DND-41 (cell line): Measurements from ENCODE around the gene CETN3.
A peak's percentile ranks its signal among the peaks of the same experiment; 100 is the strongest.

Experiments used
- ATAC-seq: fragments of 200-7000 bp; cut with Tn5 transposase; 3 replicates; pipeline ENCODE4 v1.9.1; 2021; ENCODE audit warnings: low read depth; ENCODE audit not compliant: insufficient read depth
- DNase-seq: peaks from one replicate; pipeline ENCODE4 v3.0.0-alpha.2; 2020
- H2AFZ ChIP-seq: 2 replicates; pipeline ENCODE4 v1.6.0; 2012; ENCODE audit warnings: low read depth, low read length
- H3K27ac ChIP-seq: 2 replicates; pipeline ENCODE4 v1.5.1; 2012; ENCODE audit warnings: low read length, inconsistent platforms
- H3K27me3 ChIP-seq: fragments of 200-600 bp; sonication (generic); 2 replicates; pipeline ENCODE4 v1.6.0; 2012; ENCODE audit warnings: low read length, mild to moderate bottlenecking, inconsistent platforms; ENCODE audit not compliant: insufficient read depth, poor library complexity
- H3K36me3 ChIP-seq: 2 replicates; pipeline ENCODE4 v1.5.1; 2012; ENCODE audit warnings: low read length, inconsistent platforms; ENCODE audit not compliant: insufficient read depth
- H3K4me1 ChIP-seq: 2 replicates; pipeline ENCODE4 v1.5.1; 2012; ENCODE audit warnings: mild to moderate bottlenecking, low read length; ENCODE audit not compliant: insufficient read depth
- H3K4me2 ChIP-seq: 2 replicates; pipeline ENCODE4 v1.6.0; 2012; ENCODE audit warnings: mild to moderate bottlenecking, moderate library complexity, low read length, inconsistent platforms; ENCODE audit not compliant: insufficient read depth
- H3K4me3 ChIP-seq, 2 experiments: fragments of 200-600 bp in 1 of 2; shearing (Covaris generic) in 1 of 2; 2 replicates each; pipeline ENCODE4 v1.5.1; 2012 to 2016; ENCODE audit warnings: inconsistent platforms in 2 of 2, low read length in 2 of 2, mild to moderate bottlenecking in 2 of 2, low read depth in 1 of 2, moderate library complexity in 1 of 2
- H3K79me2 ChIP-seq: 2 replicates; pipeline ENCODE4 v1.6.0; 2012; ENCODE audit warnings: low read length, inconsistent platforms; ENCODE audit not compliant: insufficient read depth
- H3K9ac ChIP-seq: 2 replicates; pipeline ENCODE4 v1.6.0; 2012; ENCODE audit warnings: low read depth, mild to moderate bottlenecking, inconsistent platforms, low read length, moderate library complexity
- H3K9me3 ChIP-seq: 2 replicates; pipeline ENCODE4 v1.5.1; 2012; ENCODE audit warnings: low read length, moderate library complexity, mild to moderate bottlenecking, inconsistent platforms; ENCODE audit not compliant: insufficient read depth, severe bottlenecking
- H4K20me1 ChIP-seq: 2 replicates; pipeline ENCODE4 v1.6.0; 2012; ENCODE audit warnings: low read length; ENCODE audit not compliant: insufficient read depth
- CTCF ChIP-seq: IDR thresholded peaks from 2 replicates; pipeline ENCODE4 v1.5.1; 2012; ENCODE audit warnings: borderline replicate concordance, low read length, moderate library complexity, mild to moderate bottlenecking; ENCODE audit not compliant: poor library complexity, severe bottlenecking; ENCODE audit errors: extremely low read depth
- EZH2 ChIP-seq: IDR thresholded peaks from 3 replicates; pipeline ENCODE4 v1.6.1; 2012; ENCODE audit warnings: borderline replicate concordance, low read depth, mild to moderate bottlenecking, moderate library complexity, low read length, inconsistent platforms; ENCODE audit not compliant: severe bottlenecking

Gene CETN3

GRCh38 chr5:90409318-90410177 is at the start of gene CETN3:
CETN3 (minus strand) TSS chr5:90409756; CDS start chr5:90409661, 95 bp downstream.
- Histone ChIP-seq H3K4me3 (peak within 1 kb of the TSS; percentile 71 to 81), H3K4me1 (peaks cover 37% of the 10 kb centered on the region), H3K27me3 (no peaks in the 10 kb centered on the region), H3K9ac (peak within 1 kb of the TSS; percentile 92), H2AFZ (peak within 1 kb of the TSS; percentile 89), H3K79me2 (peaks cover 28% of the 10 kb centered on the region), H4K20me1 (no peaks in the 10 kb centered on the region), H3K9me3 (no peaks in the 10 kb centered on the region), H3K4me2 (peak within 1 kb of the TSS; percentile 85), H3K36me3 (peaks cover 19% of the 10 kb centered on the region), H3K27ac (peak within 1 kb of the TSS; percentile 96)
- DNase-seq (peak; percentile 93), ATAC-seq (peak; percentile 93)
- TF ChIP-seq EZH2, result no peak
- TF ChIP-seq CTCF, result peak; percentile 20

DNA sequence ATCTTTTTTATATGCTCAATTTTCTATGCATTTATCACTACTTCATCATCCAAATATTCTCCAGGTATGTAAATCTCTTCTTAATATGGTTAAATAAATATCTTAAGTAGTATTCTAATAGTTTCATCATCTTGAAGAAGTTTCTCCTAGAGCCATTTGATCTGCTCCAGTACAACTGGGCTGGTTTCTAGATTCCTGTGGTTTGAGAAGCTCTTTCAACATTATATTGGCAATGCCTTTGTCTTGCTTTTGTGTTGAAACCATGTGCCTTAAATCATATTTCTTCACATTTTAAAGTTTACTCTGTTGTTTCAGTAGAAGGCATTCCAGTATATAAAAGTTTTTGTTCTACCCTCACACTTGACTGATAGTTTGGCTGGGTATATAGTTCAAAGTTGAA is 37.4 kb upstream of the CETN3 start:
- ATAC-seq (no peak), DNase-seq (no peak)

GRCh38 chr5:90440644-90441043 is 31.1 kb upstream of the CETN3 start:
- H3K4me2 ChIP-seq, result no peak overlapping the region
- TF ChIP-seq CTCF, result no peak
- TF ChIP-seq EZH2, result no peak
- no peak overlapping the region for H3K9ac ChIP-seq
- peak overlapping the region; percentile 57 for H2AFZ ChIP-seq
- H3K4me1 ChIP-seq, result peaks cover 11% of the 10 kb centered on the region
- ATAC-seq (no peak), DNase-seq (no peak)
- no peak overlapping the region for H3K27ac ChIP-seq
- no peak overlapping the region for H3K4me3 ChIP-seq
- H3K36me3 ChIP-seq, result no peaks in the 10 kb centered on the region
- H4K20me1 ChIP-seq, result no peaks in the 10 kb centered on the region
- H3K27me3 ChIP-seq, result peaks cover 17% of the 10 kb centered on the region
- no peaks in the 10 kb centered on the region for H3K9me3 ChIP-seq
- H3K79me2 ChIP-seq, result no peaks in the 10 kb centered on the region

More for the DNA sequence above, 37.4 kb upstream of the CETN3 start:
- Histone ChIP-seq H3K27me3 (no peaks in the 10 kb centered on the region), H3K27ac (no peak overlapping the region), H3K4me3 (no peak overlapping the region), H3K36me3 (no peaks in the 10 kb centered on the region), H2AFZ (no peak overlapping the region), H3K4me2 (no peak overlapping the region), H4K20me1 (no peaks in the 10 kb centered on the region), H3K79me2 (no peaks in the 10 kb centered on the region), H3K4me1 (no peaks in the 10 kb centered on the region), H3K9me3 (no peaks in the 10 kb centered on the region), H3K9ac (no peak overlapping the region)
- TF ChIP-seq CTCF (no peak), EZH2 (no peak)
